Measurements from ENCODE around the gene TAF7L. TPM values are rescaled to one million over a fixed set of nuclear protein-coding genes. Genes with fewer than 3 reads are reported as not detected.

The TAF7L gene
- total RNA-seq, 2 donors from 2014 or later: not detected

GRCh38 chrX:101229170-101229569 is 62.0 kb downstream of the TAF7L start:
- Histone ChIP-seq H3K4me1 (no peaks in the 10 kb centered on the region), H3K27me3 (no peaks in the 10 kb centered on the region), H3K4me3 (no peak overlapping the region), H3K9me3 (no peaks in the 10 kb centered on the region), H3K36me3 (replicated peaks in 1 of 2; ENCODE audit: insufficient read depth in 1 of 2, low read depth in 2 of 2) (no peaks in the 10 kb centered on the region), H3K27ac (no peak overlapping the region)
- 67 to 93% methylated on average over 1 of the region's 1 CpG for WGBS, 2 donors
- no peak for TF ChIP-seq POLR2A (IDR thresholded peaks at IDR 0.05)
- no peak for TF ChIP-seq CTCF (IDR thresholded peaks at IDR 0.05)
- no peak for ATAC-seq
- intact Hi-C loops (cut with DNase I): no loop called here
- DNase-seq: no peak

- no peak for TF ChIP-seq CTCF (IDR thresholded peaks at IDR 0.05)
- TF ChIP-seq POLR2A (IDR thresholded peaks at IDR 0.05): no peak
- DNase-seq: no peak
- Histone ChIP-seq H3K27me3 (no peaks in the 10 kb centered on the region), H3K9me3 (no peaks in the 10 kb centered on the region), H3K36me3 (replicated peaks in 1 of 2; ENCODE audit: insufficient read depth in 1 of 2, low read depth in 2 of 2) (no peaks in the 10 kb centered on the region), H3K27ac (no peak overlapping the region), H3K4me1 (no peaks in the 10 kb centered on the region), H3K4me3 (no peak overlapping the region)
- intact Hi-C loops (cut with DNase I): no loop called here
- ATAC-seq: no peak
- 77 to 78% methylated on average over 1 of the region's 1 CpG for WGBS, 2 donors
Measured at GRCh38 chrX:101223226-101223625, 67.9 kb downstream of the TAF7L start.

DNA sequence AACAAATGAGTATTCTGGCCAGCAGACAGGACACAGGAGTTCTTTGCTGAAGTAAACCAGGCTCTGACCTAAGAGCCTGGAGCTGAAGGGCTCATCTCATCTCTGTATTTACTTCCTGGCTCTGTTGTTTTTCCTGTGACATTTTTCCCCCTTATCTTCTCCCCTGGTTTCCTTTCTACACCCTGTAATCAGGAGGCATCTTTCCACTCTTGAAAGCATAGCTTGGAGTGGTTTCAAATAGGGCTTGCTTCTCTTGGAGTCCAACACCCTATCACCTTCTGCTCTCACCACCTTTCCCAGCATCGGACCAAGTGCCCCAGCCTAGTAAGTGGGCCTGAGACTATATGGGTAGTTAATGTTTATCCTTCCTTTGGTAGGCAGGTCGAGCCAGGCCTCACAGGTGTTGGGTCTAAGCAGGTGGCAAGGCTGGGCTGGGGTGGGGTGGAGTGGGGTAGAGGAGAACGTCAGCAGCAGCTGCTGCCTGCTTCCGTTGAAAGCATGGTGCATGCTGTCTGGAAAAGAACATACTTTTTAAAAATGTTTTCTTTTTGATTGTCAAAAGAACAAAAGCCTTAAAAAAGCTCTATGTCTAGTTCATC is 70.4 kb downstream of the TAF7L start:
- DNase-seq (peak in 3 of 4 donors; percentile 1 to 26 (median 21)), ATAC-seq (no peak)
- 12 to 30% methylated on average over 2 to 4 of the region's 4 CpGs for WGBS, 2 donors
- intact Hi-C loops (cut with DNase I): no loop called here
- no peaks in the 10 kb centered on the region for H3K36me3 ChIP-seq (replicated peaks in 1 of 2; ENCODE audit: insufficient read depth in 1 of 2, low read depth in 2 of 2)
- no peak overlapping the region for H3K27ac ChIP-seq
- no peak for TF ChIP-seq CTCF (IDR thresholded peaks at IDR 0.05)
- no peak for TF ChIP-seq POLR2A (IDR thresholded peaks at IDR 0.05)
- no peak overlapping the region for H3K4me3 ChIP-seq
- no peaks in the 10 kb centered on the region for H3K27me3 ChIP-seq
- H3K9me3 ChIP-seq: no peaks in the 10 kb centered on the region
- no peaks in the 10 kb centered on the region for H3K4me1 ChIP-seq

DNA sequence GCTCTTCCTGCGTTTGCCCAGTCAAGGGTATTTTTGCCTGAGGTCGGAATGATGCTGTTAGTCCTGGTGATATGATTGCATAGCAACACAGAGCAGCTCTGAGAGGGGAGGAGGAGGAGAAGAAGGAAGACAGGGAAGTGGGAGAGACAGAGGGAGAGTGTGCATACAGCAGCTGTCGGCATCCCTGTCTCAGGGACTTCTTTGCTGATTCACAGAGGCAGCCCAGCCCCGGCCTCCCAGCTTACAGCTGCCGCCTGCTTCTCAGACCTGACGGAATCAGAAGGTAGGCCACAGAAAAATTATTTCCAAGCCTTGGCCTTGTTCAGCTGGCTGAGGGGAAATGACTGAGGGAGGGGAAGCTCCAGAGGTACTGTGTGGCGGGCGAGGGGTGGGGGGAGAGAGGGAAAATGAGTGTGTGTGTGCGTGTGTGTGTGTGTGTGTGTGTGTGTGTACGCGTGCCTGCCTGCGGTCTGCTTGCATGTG is 71.2 kb downstream of the TAF7L start:
- TF ChIP-seq CTCF (IDR thresholded peaks at IDR 0.05): no peak
- TF ChIP-seq POLR2A (IDR thresholded peaks at IDR 0.05): no peak
- ATAC-seq (no peak), DNase-seq (no peak)
- 63 to 77% methylated on average over 9 to 12 of the region's 12 CpGs for WGBS, 2 donors
- intact Hi-C loops (cut with DNase I): no loop called here
- Histone ChIP-seq H3K27ac (no peak overlapping the region), H3K36me3 (replicated peaks in 1 of 2; ENCODE audit: insufficient read depth in 1 of 2, low read depth in 2 of 2) (no peaks in the 10 kb centered on the region), H3K9me3 (no peaks in the 10 kb centered on the region), H3K4me3 (no peak overlapping the region), H3K4me1 (no peaks in the 10 kb centered on the region), H3K27me3 (no peaks in the 10 kb centered on the region)
